Ovary (tissue), 9 donors: ENCODE measurements around the gene BLACAT1. TPM values are rescaled to one million over a fixed set of nuclear protein-coding genes. Genes with fewer than 3 reads are reported as not detected.

Source experiments
- DNase-seq, 5 donors: peaks; one replicate each; pipeline ENCODE4 v3.0.0-alpha.2; 2019 to 2020
- H3K27ac ChIP-seq, 2 donors: fragments of 200-600 bp; one replicate each; pipeline versions ENCODE4 v1.5.1 to v1.8.0; 2019 to 2022
- H3K27me3 ChIP-seq: fragments of 200-600 bp; one replicate; pipeline ENCODE4 v1.8.0; 2022
- H3K36me3 ChIP-seq: fragments of 200-600 bp; sonication (generic); one replicate; pipeline ENCODE4 v1.5.1; 2019
- H3K4me1 ChIP-seq: one replicate; pipeline ENCODE4 v1.8.1; 2013; ENCODE audit warnings: mild to moderate bottlenecking, moderate library complexity; ENCODE audit not compliant: insufficient read depth
- H3K4me3 ChIP-seq: fragments of 200-600 bp; sonication (generic); one replicate; pipeline ENCODE4 v1.5.1; 2017
- H3K9me3 ChIP-seq, 2 donors: fragments of 200-600 bp in 1 of 2; sonication (generic) in 1 of 2; one replicate each; pipeline versions ENCODE4 v1.5.1 to v1.8.1; 2013 to 2019; ENCODE audit warnings: mild to moderate bottlenecking in 1 of 2, moderate library complexity in 1 of 2
- CTCF ChIP-seq, 3 donors: fragments of 450-650 bp in 2 of 3; fragments of 200-600 bp in 1 of 3; IDR thresholded peaks; one replicate each; pipeline versions ENCODE4 v1.5.1 to v1.8.0; 2016 to 2022; ENCODE audit warnings: antibody characterized with exemption in 3 of 3, mild to moderate bottlenecking in 1 of 3
- EP300 ChIP-seq: sonication (generic); formaldehyde crosslinking; IDR thresholded peaks from one replicate; pipeline ENCODE4 v1.6.1; 2017; ENCODE audit warnings: antibody characterized with exemption
- POLR2A ChIP-seq: fragments of 450-650 bp; IDR thresholded peaks from one replicate; pipeline ENCODE4 v1.6.1; 2017; ENCODE audit warnings: antibody characterized with exemption, mild to moderate bottlenecking, moderate library complexity
- WGBS, 3 donors: extraction: QIAGEN DNeasy Blood & Tissue Kit in 1 of 3; methylation state at CpG; one replicate each; pipeline versions ENCODE4 v1.1.5 to v1.1.7; 2013 to 2017; 5-methylcytosine and 5-hydroxymethylcytosine counted together
- intact Hi-C, 4 donors: fragments of 100-400 bp; cut with DNase I; formaldehyde crosslinking; loops; one replicate each; pipeline versions ENCODE4 v1.11.0 to v1.15.1; 2022 to 2023
- polyA plus RNA-seq, 2 donors: library from polyadenylated mRNA; stranded (reverse); fragments of 200-250 nt in 1 of 2; fragments of 350-450 nt in 1 of 2; fragmentation: Illumina TruSeq in 1 of 2; extraction: RNeasy Lipid Tissue Mini Kit (QIAGEN cat#74804) in 1 of 2; gene quantifications; one replicate each; pipeline ENCODE4 v1.2.3, GENCODE V29; 2013 to 2014
- total RNA-seq, 7 donors: library from RNA; depleted of rRNA in 2 of 7; stranded (reverse); fragments of >200 nt in 2 of 7; fragmentation: NEBNext Ultra II Directional in 3 of 7; extraction: Animal tissue kit (Norgen Biotek cat#: 25700) in 3 of 7; gene quantifications; one replicate each; pipeline versions ENCODE4 v1.1.0 to v1.2.4, GENCODE V29; 2016 to 2023
- donor health status: DM: no; HTN: no; CAD: no; lungs with moderate emphysema.
- donor health status: DM: no; HTN: no; CAD: no.
- donor health status: Bipolar disorder and iron deficiency.
- donor health status: DM: yes; HTN: yes; CAD: no.
- donor health status: DM: no; HTN: no; CAD: no.
- donor health status: DM: yes; HTN: yes; CAD: no.

Gene BLACAT1
- total and polyA plus RNA-seq, 9 donors: 0.08 to 2.1 (median 0.51) TPM

DNA sequence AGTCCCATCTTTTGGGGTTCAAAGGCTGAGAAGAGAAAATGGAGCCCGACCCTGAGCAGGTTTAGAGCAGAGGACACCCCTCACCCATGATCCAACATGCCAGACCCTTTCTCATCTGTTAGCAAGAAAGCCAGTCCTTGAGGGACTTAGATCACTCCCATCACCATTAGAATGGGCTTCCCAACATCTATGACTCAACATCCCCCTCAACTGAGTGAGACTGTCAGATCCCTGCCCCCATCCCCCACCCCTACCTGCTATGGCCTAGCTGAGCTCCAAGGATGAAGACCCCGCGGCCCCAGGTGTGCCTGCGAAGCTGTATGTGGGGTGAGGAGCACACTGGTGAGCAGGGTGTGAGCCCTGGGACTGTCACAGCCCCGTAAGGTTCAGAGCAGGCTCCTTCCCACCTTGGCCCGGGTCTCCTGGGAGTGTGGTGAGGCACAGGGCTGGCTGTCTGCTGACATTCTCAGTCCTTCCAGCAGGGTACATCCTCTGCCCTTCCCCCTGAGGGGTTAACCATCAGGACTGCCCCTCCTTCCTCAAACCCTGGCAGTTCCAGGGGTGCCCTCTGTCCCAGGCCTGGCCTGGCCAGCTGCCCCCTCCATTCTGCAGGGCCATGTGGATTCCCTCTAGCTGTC, 21.4 kb upstream of the BLACAT1 start:
- H3K36me3 ChIP-seq: no peaks in the 10 kb centered on the region
- intact Hi-C loops: loop anchor here in 1 of 4 donors (10.0 kb wide), 1 partner anchor 62 kb away; no protein-coding TSS in a partner anchor
- H3K27me3 ChIP-seq: no peaks in the 10 kb centered on the region
- no peak for TF ChIP-seq POLR2A
- no peak for TF ChIP-seq CTCF (IDR thresholded peaks at IDR 0.05)
- TF ChIP-seq EP300: no peak
- DNase-seq: no peak
- peaks cover 5% of the 10 kb centered on the region for H3K4me1 ChIP-seq
- no peaks in the 10 kb centered on the region for H3K9me3 ChIP-seq
- no peak overlapping the region for H3K27ac ChIP-seq
- no peak overlapping the region for H3K4me3 ChIP-seq
- 69 to 74% (median 73%) methylated on average over 6 of the region's 6 CpGs for WGBS, 3 donors

DNA sequence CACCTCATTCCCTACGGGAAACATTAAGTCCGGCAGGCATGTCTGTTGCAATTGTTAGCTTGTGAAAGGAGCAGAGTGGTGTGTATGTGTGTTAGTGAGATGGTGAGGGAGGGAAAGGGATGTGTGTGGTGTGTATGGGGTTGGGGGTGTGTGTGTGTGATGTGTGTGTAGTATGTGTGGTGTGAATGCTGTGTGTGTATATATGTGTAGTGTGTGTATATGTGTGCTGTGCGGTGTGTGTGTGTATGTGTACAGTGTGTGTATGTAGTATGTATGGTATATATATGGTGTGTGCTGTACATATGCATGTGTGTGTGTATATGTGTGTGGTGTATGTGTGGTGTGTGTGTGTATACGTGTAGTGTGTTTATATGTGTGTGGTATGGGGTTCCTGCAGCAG, 20.8 kb upstream of the BLACAT1 start:
- WGBS, 3 donors: 87 to 100% (median 94%) methylated on average over 4 of the region's 4 CpGs
- H3K27me3 ChIP-seq: no peaks in the 10 kb centered on the region
- H3K4me3 ChIP-seq: no peak overlapping the region
- no peaks in the 10 kb centered on the region for H3K9me3 ChIP-seq
- no peak for DNase-seq
- peaks cover 5% of the 10 kb centered on the region for H3K4me1 ChIP-seq
- no peak for TF ChIP-seq EP300
- no peak for TF ChIP-seq POLR2A
- TF ChIP-seq CTCF (IDR thresholded peaks at IDR 0.05): no peak
- H3K27ac ChIP-seq: no peak overlapping the region
- intact Hi-C loops: loop anchor here in 1 of 4 donors (10.0 kb wide), 1 partner anchor 62 kb away; no protein-coding TSS in a partner anchor
- H3K36me3 ChIP-seq: no peaks in the 10 kb centered on the region

GRCh38 chr1:205475855-205476254, 20.0 kb upstream of the BLACAT1 start:
- no peaks in the 10 kb centered on the region for H3K27me3 ChIP-seq

GRCh38 chr1:205474571-205474970, 18.7 kb upstream of the BLACAT1 start:
- 96 to 98% (median 96%) methylated on average over 3 of the region's 3 CpGs for WGBS, 3 donors
- H3K4me3 ChIP-seq: no peak overlapping the region
- no peak overlapping the region for H3K27ac ChIP-seq
- no peak for TF ChIP-seq CTCF (IDR thresholded peaks at IDR 0.05)
- no peak for TF ChIP-seq POLR2A
- TF ChIP-seq EP300: no peak
- DNase-seq: no peak
- no peaks in the 10 kb centered on the region for H3K27me3 ChIP-seq
- peaks cover 5% of the 10 kb centered on the region for H3K4me1 ChIP-seq
- intact Hi-C loops: loop anchor here in 1 of 4 donors (10.0 kb wide), 1 partner anchor 60 kb away; no protein-coding TSS in a partner anchor
- no peaks in the 10 kb centered on the region for H3K36me3 ChIP-seq
- no peaks in the 10 kb centered on the region for H3K9me3 ChIP-seq

More at GRCh38 chr1:205475855-205476254, 20.0 kb upstream of the BLACAT1 start:
- Histone ChIP-seq H3K4me3 (no peak overlapping the region), H3K36me3 (no peaks in the 10 kb centered on the region), H3K9me3 (no peaks in the 10 kb centered on the region), H3K4me1 (peaks cover 5% of the 10 kb centered on the region), H3K27ac (no peak overlapping the region)
- intact Hi-C loops: loop anchor here in 1 of 4 donors (10.0 kb wide), 1 partner anchor 61 kb away; no protein-coding TSS in a partner anchor
- no peak for DNase-seq
- 97 to 98% (median 98%) methylated on average over 1 of the region's 1 CpG for WGBS, 3 donors
- TF ChIP-seq CTCF (IDR thresholded peaks at IDR 0.05) (no peak), POLR2A (no peak), EP300 (no peak)
